ENCODE results near the gene ANGPT4.

Gene ANGPT4, protein sequence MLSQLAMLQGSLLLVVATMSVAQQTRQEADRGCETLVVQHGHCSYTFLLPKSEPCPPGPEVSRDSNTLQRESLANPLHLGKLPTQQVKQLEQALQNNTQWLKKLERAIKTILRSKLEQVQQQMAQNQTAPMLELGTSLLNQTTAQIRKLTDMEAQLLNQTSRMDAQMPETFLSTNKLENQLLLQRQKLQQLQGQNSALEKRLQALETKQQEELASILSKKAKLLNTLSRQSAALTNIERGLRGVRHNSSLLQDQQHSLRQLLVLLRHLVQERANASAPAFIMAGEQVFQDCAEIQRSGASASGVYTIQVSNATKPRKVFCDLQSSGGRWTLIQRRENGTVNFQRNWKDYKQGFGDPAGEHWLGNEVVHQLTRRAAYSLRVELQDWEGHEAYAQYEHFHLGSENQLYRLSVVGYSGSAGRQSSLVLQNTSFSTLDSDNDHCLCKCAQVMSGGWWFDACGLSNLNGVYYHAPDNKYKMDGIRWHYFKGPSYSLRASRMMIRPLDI

DNA sequence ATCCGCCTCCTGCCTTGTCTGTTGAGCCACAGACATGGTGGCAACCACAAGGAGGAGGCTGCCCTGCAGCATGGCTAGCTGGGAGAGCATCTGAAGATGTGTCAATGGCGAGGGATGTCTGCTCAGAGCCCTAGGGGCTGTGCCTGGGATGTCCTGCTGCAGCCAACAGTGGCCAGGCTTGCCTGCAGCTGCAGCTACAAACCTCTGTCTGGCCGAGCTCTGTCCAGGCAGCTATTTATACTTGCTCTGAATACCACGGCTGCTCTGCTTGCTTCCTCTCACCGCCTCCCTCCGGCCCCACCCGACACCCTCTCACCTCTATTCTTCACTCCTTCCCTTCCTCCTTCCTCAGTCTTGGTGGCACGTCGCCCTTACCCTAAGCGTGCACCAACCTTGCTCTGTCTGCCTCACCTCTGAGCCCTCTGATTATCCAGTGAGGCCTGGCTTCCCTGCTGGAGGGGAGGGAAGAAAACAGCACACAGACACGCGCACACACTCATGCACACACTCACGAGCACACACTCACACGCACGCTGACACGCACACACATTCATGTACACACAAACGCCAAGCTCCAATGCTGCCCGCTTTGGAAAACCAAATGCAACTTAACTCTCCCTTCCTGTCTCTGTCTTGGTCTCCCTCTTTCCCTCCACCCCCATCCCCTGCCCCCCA is at the start of gene ANGPT4:
TSS of gene ANGPT4 (minus strand) at position 210 of the 675 bp plus-strand sequence. CDS start at position 90, 120 bp downstream.
- no peak for DNase-seq

GRCh38 chr20:963795-964194 is 47.7 kb upstream of the ANGPT4 start:
- no peak for DNase-seq

GRCh38 chr20:962683-963082 is 46.5 kb upstream of the ANGPT4 start:
- no peak for DNase-seq

- DNase-seq, result no peak
Measured at GRCh38 chr20:962223-962622, 46.1 kb upstream of the ANGPT4 start.

- DNase-seq, result no peak
Measured at GRCh38 chr20:961768-962167, 45.6 kb upstream of the ANGPT4 start.

- DNase-seq, result no peak
Measured at GRCh38 chr20:959996-960615, 44.0 kb upstream of the ANGPT4 start.

GRCh38 chr20:958936-959815 is 43.0 kb upstream of the ANGPT4 start:
- DNase-seq, result no peak

DNA sequence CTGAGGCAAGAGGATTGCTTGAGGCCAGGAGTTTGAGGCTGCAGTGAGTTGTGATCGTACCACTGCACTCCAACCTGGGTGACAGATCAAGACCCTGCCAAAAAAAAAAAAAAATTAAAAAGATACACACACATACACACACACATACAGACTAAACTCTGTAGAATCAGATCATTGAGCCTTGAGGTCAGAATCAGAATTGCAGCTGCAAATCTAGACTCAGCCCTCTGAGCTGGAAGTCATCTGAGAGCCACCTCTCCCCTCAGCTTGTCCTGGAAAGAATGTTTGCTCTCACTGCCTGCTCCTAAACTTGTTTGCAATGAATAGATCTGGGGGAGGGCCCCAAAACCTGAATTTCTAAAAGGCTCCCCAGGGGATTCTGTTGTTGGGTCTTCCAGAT is 41.4 kb upstream of the ANGPT4 start:
- no peak for DNase-seq

DNA sequence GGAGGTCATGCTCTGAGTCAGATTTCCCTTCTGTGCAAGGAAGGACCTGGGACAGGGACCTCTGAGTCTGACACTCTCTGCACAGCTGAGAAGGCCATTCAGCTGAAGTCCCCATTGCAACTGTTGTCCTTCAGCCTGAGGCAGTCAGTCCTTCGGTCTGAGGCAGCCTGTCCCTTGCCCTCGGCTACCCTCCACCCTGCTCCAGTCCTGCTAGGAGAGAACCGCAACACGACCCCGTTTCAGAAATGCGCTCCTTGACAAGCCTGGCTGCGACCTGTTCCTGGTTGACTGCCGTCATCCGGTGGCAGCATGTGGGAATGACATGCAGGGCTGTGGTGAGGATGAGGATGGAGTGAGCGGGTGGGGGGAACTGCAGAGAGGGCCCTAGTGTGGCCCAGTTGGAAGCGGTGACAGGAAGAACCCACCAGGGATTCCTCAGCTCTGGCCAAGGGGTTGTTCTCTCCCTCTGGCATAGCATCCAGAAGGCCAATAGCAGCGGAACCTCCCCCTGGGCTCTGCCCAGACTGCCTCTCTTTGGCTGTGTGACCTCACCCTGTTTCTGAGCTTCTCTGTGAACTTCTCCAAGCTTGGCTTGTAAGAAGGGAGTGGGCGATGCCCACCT is 40.3 kb upstream of the ANGPT4 start:
- peak; percentile 68 for DNase-seq

DNA sequence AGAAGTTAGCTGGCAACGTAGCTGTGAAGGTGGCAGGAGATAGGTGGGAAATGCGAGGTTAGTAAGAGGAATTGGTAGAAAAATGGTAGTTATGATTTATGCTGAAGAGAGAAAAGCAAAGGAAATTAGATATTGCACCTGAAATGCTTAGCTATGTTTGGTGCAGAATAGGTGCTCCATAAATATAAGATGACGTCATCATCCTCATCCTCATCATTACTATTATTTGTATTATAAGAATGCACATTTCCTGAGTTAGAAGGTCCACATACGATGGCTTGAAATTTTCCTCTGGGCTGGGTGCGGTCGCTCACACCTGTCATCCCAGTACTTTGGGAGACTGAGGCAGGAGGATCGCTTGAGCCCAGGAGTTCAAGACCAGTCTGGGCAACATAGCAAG is 39.5 kb upstream of the ANGPT4 start:
- DNase-seq, result no peak

- no peak for DNase-seq
Measured at GRCh38 chr20:955111-955510, 39.0 kb upstream of the ANGPT4 start.

DNA sequence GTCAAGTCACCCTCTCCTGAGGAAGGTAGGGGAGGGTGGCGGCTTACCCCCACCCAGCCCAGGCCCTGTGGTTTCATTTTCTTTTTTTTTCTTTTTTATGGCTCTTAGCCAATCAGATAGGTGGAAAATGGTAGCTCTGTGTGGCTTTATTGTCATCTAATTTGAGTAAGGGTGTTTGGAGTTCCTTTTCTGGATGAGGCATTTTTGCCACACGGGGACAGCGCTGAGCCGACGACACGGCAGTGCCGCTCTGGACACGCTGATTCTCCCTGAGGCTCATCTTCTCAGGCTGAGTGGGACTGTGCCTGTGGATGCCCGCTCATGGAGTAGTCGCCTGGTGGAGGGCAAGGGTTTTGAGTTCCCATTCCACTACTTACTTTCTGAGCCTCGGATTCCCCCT is 37.6 kb upstream of the ANGPT4 start:
- DNase-seq, result no peak

DNA sequence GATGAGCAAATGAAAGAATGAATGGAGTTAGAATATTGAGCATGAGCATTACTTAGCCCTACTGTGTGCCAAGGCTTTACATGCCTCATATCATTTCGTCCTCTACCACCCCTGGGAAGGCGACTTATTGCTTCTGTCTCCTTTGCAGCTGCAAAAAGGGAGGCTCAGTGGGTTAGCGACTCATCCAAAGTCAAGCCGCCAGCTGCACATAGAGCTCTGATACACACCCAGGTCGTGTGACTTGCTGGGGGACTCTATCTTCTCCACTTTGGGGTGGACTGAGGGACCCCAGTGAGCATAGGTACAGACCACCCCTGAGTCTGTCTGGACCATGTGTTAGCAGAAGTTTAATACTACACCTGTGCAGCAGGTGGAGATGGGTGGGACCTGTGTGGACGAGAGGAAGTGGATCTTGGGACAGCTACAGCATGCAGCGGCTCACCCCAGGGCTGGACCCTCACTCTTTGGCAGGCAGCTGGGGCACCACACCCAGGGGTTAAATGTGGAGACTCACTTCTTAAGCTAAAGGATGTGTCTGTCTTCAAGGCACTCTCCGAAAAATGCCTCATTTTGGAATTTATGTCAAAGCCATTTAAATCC is 36.2 kb upstream of the ANGPT4 start:
- no peak for DNase-seq

DNA sequence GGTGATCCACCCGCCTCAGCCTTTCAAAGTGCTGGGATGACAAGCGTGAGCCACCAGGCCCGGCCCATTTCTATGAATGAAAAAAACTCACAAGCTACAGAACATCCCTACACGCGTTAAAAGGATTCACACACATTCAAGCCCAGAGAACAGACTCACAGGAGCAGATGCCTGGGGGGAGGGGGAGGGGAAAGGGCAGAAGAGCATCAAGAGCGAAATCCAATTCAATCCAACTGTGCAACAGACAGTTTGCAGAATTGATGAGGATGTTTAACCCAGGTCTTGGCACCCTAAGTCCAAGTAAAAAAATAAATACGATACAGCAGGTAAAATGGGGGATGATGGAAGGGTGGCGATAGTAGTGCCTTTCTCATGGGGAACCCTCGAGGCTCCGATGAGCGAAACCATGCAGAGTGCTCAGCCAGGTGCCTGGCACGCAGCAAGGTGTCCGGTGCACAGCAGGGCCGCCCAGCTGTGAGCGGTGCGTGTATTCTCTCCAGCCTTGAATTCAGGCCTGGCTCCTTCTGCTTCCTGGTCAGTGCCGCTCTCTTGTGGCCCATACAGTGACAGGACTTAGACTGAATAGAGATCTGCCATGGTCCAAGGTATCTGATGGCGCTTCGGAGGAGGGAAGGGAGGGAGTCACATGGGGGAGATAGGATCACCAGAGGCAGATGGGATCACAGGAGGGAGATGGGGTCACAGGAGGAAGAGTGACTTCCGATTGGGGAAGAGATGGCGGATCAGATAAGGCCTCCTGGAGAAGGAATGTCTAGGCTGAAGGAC is 35.4 kb upstream of the ANGPT4 start:
- DNase-seq, result no peak

DNA sequence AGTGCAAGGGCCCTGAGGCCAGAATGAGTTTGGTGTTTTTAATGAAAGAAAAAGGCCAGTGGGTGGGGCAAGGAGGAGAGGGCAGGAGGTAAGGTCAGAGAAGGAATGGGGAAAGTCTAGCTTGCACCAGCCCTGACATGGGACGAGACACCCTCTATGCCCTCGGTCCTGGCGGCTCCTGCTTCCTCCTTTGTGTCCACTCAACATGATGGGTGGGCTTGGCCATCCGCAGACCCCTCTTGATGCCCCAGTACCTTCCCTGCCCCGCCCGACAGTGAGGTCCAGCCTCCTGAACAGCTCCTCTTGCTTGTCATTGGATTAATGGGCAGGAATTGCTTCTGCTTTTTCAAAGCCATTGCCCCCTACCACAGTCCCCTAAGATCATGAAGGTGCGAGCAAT is 33.6 kb upstream of the ANGPT4 start:
- DNase-seq, result no peak

DNA sequence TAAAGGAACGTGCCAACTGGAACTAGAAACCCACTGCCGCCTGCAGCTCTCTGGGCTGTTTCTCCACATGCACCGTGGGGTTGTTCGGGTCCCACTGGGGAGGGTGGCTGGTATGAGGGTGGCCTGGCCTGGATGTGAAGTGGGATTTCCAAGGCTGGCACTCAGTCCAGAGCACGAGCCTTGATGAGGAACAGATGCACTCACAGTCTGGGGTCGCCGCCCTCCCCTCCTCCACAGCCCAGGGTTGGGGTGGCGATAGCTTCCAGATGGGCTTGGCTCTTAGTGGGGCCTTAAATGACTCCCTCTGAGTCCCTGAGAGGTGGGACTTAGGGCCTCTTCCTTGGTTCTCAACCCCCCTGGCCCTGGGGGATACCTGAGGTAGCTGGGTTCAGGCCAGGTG is 30.7 kb upstream of the ANGPT4 start:
- DNase-seq, result no peak

GRCh38 chr20:945841-946240 is 29.7 kb upstream of the ANGPT4 start:
- DNase-seq, result no peak

DNA sequence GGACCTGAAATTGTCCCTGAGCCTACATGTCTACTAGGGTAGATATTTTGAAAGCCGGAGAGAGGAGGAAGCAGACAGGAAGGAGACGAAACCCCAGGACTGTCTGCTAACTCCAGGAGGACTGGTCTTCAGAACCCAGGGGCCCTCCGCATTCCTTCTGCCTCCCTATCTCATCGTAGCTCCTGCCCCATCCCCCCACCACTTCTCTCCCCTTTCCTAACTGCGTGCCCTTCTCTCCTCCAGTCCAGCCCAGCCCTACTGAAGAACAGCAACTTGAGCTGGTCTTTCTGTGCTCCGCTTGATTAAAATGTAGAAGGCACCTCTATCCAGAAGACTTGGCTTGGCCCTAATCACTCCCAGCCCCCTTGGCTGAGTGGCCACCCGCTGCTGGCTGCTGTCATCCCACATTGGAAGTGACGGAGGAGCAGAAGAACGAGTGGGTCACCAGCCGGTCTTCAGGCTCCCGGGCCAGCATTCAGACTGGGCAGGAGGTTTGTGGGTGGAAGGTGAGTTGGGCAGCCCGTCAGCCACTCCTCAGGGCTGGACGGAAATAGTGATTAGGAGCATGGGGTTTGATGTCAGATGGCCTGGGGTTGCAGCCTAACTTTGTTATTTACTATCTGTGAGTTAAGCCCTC is 28.8 kb upstream of the ANGPT4 start:
- no peak for DNase-seq

- no peak for DNase-seq
Measured at GRCh38 chr20:944148-944547, 28.0 kb upstream of the ANGPT4 start.

DNA sequence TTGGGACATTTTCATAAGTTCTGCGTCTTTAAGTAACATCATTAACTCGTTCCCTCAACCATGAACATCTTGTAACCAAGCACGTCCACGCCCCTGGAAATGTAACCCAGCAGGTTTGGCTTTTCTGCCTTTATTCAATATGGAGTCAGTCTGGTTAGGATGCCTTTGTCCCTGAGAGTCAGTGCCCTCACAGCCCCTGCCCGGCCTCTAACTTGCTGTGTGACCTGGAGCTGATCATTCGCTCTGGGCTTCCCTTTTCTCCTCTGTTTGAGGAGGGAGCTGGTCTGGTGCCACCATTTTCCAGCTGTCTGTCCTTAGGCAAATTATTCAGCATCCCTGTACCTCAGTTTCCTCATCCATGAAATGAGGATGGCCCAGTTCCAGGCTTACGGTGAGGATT is 26.5 kb upstream of the ANGPT4 start:
- no peak for DNase-seq

DNA sequence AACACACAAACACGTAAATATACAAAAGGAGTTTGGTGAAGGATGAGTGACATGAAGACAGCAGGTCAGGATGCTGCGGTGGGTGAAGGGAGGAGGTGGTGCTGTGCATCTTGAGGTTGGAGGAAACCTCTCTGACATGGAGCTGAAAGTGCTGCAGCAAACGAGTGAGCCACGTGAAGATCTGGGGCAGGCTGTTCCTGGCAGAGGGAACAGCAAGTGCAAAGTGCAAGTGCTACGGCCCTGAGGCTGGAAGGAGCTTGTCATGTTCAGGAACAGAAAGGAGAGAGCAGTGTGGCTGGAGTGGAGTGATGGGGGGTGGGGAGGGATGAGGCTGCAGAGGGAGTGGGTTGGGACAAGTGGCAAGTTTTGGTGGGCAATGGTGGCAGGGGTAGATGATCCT is 24.8 kb upstream of the ANGPT4 start:
- no peak for DNase-seq
